ENCODE results near the gene ENDOD1.

GRCh38 chr11:95104121-95104830 is 14.6 kb downstream of the ENDOD1 start:
- TF ChIP-seq, protein P1, sequence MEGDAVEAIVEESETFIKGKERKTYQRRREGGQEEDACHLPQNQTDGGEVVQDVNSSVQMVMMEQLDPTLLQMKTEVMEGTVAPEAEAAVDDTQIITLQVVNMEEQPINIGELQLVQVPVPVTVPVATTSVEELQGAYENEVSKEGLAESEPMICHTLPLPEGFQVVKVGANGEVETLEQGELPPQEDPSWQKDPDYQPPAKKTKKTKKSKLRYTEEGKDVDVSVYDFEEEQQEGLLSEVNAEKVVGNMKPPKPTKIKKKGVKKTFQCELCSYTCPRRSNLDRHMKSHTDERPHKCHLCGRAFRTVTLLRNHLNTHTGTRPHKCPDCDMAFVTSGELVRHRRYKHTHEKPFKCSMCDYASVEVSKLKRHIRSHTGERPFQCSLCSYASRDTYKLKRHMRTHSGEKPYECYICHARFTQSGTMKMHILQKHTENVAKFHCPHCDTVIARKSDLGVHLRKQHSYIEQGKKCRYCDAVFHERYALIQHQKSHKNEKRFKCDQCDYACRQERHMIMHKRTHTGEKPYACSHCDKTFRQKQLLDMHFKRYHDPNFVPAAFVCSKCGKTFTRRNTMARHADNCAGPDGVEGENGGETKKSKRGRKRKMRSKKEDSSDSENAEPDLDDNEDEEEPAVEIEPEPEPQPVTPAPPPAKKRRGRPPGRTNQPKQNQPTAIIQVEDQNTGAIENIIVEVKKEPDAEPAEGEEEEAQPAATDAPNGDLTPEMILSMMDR (IDR thresholded peaks at IDR 0.05) = no peak
- TF ChIP-seq EP300 (IDR thresholded peaks at IDR 0.05) = no peak
